Loucy (cell line): ENCODE data around the gene SIRPB2.

Experiments
- H2AFZ ChIP-seq: fragments of 200-600 bp; sonication (generic); 2 replicates; pipeline ENCODE4 v1.6.0; 2016; ENCODE audit warnings: antibody characterized with exemption, mild to moderate bottlenecking, low read length, moderate library complexity
- H3F3A ChIP-seq: fragments of 200-600 bp; 2 replicates; pipeline ENCODE4 v1.6.0; 2016; ENCODE audit warnings: antibody characterized with exemption, low read depth, mild to moderate bottlenecking
- H3K27me3 ChIP-seq: fragments of 200-600 bp; sonication (generic); 2 replicates; pipeline ENCODE4 v1.6.1; 2014; ENCODE audit warnings: low read length, mild to moderate bottlenecking; ENCODE audit not compliant: insufficient read depth, poor library complexity, severe bottlenecking
- H3K36me3 ChIP-seq: fragments of 200-600 bp; sonication (generic); 2 replicates; pipeline ENCODE4 v1.6.1; 2016; ENCODE audit warnings: low read length; ENCODE audit not compliant: insufficient read depth
- H3K4me1 ChIP-seq: fragments of 200-600 bp; sonication (generic); 2 replicates; pipeline ENCODE4 v1.5.1; 2014; ENCODE audit warnings: low read length, mild to moderate bottlenecking; ENCODE audit not compliant: insufficient read depth, poor library complexity, severe bottlenecking
- H3K4me2 ChIP-seq: fragments of 200-600 bp; sonication (generic); 2 replicates; pipeline ENCODE4 v1.6.0; 2014; ENCODE audit warnings: antibody characterized with exemption, low read length, low read depth, mild to moderate bottlenecking; ENCODE audit not compliant: poor library complexity, severe bottlenecking
- H3K4me3 ChIP-seq: fragments of 200-600 bp; sonication (generic); 2 replicates; pipeline ENCODE4 v1.5.1; 2014; ENCODE audit warnings: low read length, mild to moderate bottlenecking, mixed read lengths; ENCODE audit not compliant: poor library complexity, severe bottlenecking
- H3K79me2 ChIP-seq: fragments of 200-600 bp; sonication (generic); 2 replicates; pipeline ENCODE4 v1.6.1; 2014; ENCODE audit warnings: low read length; ENCODE audit not compliant: insufficient read depth
- H3K9ac ChIP-seq: fragments of 200-600 bp; sonication (generic); 2 replicates; pipeline ENCODE4 v1.6.0; 2014; ENCODE audit warnings: mild to moderate bottlenecking, low read depth, low read length, moderate library complexity; ENCODE audit not compliant: poor library complexity, severe bottlenecking
- H3K9me2 ChIP-seq: fragments of 200-600 bp; sonication (generic); replicated peaks from 2 replicates; pipeline ENCODE4 v1.6.1; 2016; ENCODE audit warnings: low read depth, low read length, mixed read lengths
- H3K9me3 ChIP-seq: fragments of 200-600 bp; sonication (generic); 2 replicates; pipeline ENCODE4 v1.6.1; 2014; ENCODE audit warnings: mild to moderate bottlenecking, antibody characterized with exemption, low read length, low read depth; ENCODE audit not compliant: insufficient read depth
- H4K20me1 ChIP-seq: fragments of 200-600 bp; sonication (generic); 2 replicates; pipeline ENCODE4 v1.6.0; 2014; ENCODE audit warnings: antibody characterized with exemption, low read length, mild to moderate bottlenecking; ENCODE audit not compliant: insufficient read depth, poor library complexity, severe bottlenecking
- CTCF ChIP-seq: fragments of 200-600 bp; sonication (generic); conservative IDR thresholded peaks from 2 replicates; pipeline ENCODE4 v1.5.1; 2014; ENCODE audit warnings: mild to moderate bottlenecking, antibody characterized with exemption, low read length
- EZH2phosphoT487 ChIP-seq: fragments of 200-600 bp; IDR thresholded peaks from 2 replicates; pipeline ENCODE4 v1.6.1; 2018; ENCODE audit warnings: antibody characterized with exemption, mild to moderate bottlenecking, moderate library complexity, borderline replicate concordance

SIRPB2 gene

GRCh38 chr20:1527923-1528322 is 36.7 kb upstream of the SIRPB2 start:
- no peak overlapping the region for H3K9ac ChIP-seq
- peaks cover 10% of the 10 kb centered on the region for H3F3A ChIP-seq
- H3K4me3 ChIP-seq, result no peak overlapping the region
- H4K20me1 ChIP-seq, result no peaks in the 10 kb centered on the region
- H3K9me2 ChIP-seq, result no peaks in the 10 kb centered on the region
- H2AFZ ChIP-seq, result no peak overlapping the region
- no peak overlapping the region for H3K4me2 ChIP-seq
- no peaks in the 10 kb centered on the region for H3K79me2 ChIP-seq
- H3K36me3 ChIP-seq, result no peaks in the 10 kb centered on the region
- peaks cover 9% of the 10 kb centered on the region; the same call in 1 of the 2 replicates for H3K9me3 ChIP-seq
- no peaks in the 10 kb centered on the region for H3K27me3 ChIP-seq
- peaks cover 24% of the 10 kb centered on the region for H3K4me1 ChIP-seq
- TF ChIP-seq EZH2phosphoT487, result no peak
- TF ChIP-seq CTCF, result no peak

GRCh38 chr20:1526896-1527295 is 35.7 kb upstream of the SIRPB2 start:
- H2AFZ ChIP-seq, result no peak overlapping the region
- no peak overlapping the region for H3K9ac ChIP-seq
- H3K79me2 ChIP-seq, result no peaks in the 10 kb centered on the region
- TF ChIP-seq CTCF (no peak), EZH2phosphoT487 (no peak)
- H3K4me1 ChIP-seq, result peaks cover 32% of the 10 kb centered on the region
- H4K20me1 ChIP-seq, result no peaks in the 10 kb centered on the region
- H3K9me2 ChIP-seq, result no peaks in the 10 kb centered on the region
- H3K4me3 ChIP-seq, result no peak overlapping the region
- no peaks in the 10 kb centered on the region for H3K36me3 ChIP-seq
- H3K27me3 ChIP-seq, result no peaks in the 10 kb centered on the region
- H3F3A ChIP-seq, result peaks cover 10% of the 10 kb centered on the region
- H3K9me3 ChIP-seq, result peaks cover 9% of the 10 kb centered on the region; the same call in 1 of the 2 replicates
- no peak overlapping the region for H3K4me2 ChIP-seq

DNA sequence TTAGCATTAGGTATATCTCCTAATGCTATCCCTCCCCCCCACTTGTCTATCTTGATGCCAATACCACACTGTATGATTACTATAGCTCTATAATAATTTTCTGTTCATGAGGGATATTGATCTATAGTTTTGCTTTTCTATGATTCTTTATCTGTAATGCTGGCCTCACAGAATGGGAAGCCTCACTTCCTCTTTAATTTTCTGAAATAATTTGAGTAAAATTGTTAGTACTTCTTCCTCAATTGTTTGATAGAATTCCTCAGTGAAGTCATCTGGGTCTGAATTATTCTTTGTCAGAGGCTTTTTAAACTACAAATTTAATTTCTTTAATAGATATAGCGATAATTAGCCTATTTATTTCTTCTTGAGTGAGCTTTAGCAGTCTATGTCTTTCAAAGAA is 35.1 kb upstream of the SIRPB2 start:
- Histone ChIP-seq H3K4me3 (no peak overlapping the region), H3K4me1 (peaks cover 38% of the 10 kb centered on the region), H3K9me3 (peaks cover 9% of the 10 kb centered on the region; the same call in 1 of the 2 replicates), H3K9me2 (no peaks in the 10 kb centered on the region), H4K20me1 (no peaks in the 10 kb centered on the region), H3F3A (peaks cover 10% of the 10 kb centered on the region), H3K9ac (no peak overlapping the region), H3K27me3 (no peaks in the 10 kb centered on the region), H2AFZ (no peak overlapping the region), H3K36me3 (no peaks in the 10 kb centered on the region), H3K79me2 (no peaks in the 10 kb centered on the region), H3K4me2 (no peak overlapping the region)
- no peak for TF ChIP-seq EZH2phosphoT487
- no peak for TF ChIP-seq CTCF
